DND-41 (cell line): ENCODE results near the gene TMEM255B.

Source experiments
- ATAC-seq: fragments of 200-7000 bp; cut with Tn5 transposase; 3 replicates; pipeline ENCODE4 v1.9.1; 2021; ENCODE audit warnings: low read depth; ENCODE audit not compliant: insufficient read depth
- DNase-seq: peaks from one replicate; pipeline ENCODE4 v3.0.0-alpha.2; 2020
- H2AFZ ChIP-seq: 2 replicates; pipeline ENCODE4 v1.6.0; 2012; ENCODE audit warnings: low read depth, low read length
- H3K27ac ChIP-seq: 2 replicates; pipeline ENCODE4 v1.5.1; 2012; ENCODE audit warnings: low read length, inconsistent platforms
- H3K27me3 ChIP-seq: fragments of 200-600 bp; sonication (generic); 2 replicates; pipeline ENCODE4 v1.6.0; 2012; ENCODE audit warnings: low read length, mild to moderate bottlenecking, inconsistent platforms; ENCODE audit not compliant: insufficient read depth, poor library complexity
- H3K36me3 ChIP-seq: 2 replicates; pipeline ENCODE4 v1.5.1; 2012; ENCODE audit warnings: low read length, inconsistent platforms; ENCODE audit not compliant: insufficient read depth
- H3K4me1 ChIP-seq: 2 replicates; pipeline ENCODE4 v1.5.1; 2012; ENCODE audit warnings: mild to moderate bottlenecking, low read length; ENCODE audit not compliant: insufficient read depth
- H3K4me2 ChIP-seq: 2 replicates; pipeline ENCODE4 v1.6.0; 2012; ENCODE audit warnings: mild to moderate bottlenecking, moderate library complexity, low read length, inconsistent platforms; ENCODE audit not compliant: insufficient read depth
- H3K4me3 ChIP-seq, 2 experiments: fragments of 200-600 bp in 1 of 2; shearing (Covaris generic) in 1 of 2; 2 replicates each; pipeline ENCODE4 v1.5.1; 2012 to 2016; ENCODE audit warnings: inconsistent platforms in 2 of 2, low read length in 2 of 2, mild to moderate bottlenecking in 2 of 2, low read depth in 1 of 2, moderate library complexity in 1 of 2
- H3K79me2 ChIP-seq: 2 replicates; pipeline ENCODE4 v1.6.0; 2012; ENCODE audit warnings: low read length, inconsistent platforms; ENCODE audit not compliant: insufficient read depth
- H3K9ac ChIP-seq: 2 replicates; pipeline ENCODE4 v1.6.0; 2012; ENCODE audit warnings: low read depth, mild to moderate bottlenecking, inconsistent platforms, low read length, moderate library complexity
- H3K9me3 ChIP-seq: 2 replicates; pipeline ENCODE4 v1.5.1; 2012; ENCODE audit warnings: low read length, moderate library complexity, mild to moderate bottlenecking, inconsistent platforms; ENCODE audit not compliant: insufficient read depth, severe bottlenecking
- H4K20me1 ChIP-seq: 2 replicates; pipeline ENCODE4 v1.6.0; 2012; ENCODE audit warnings: low read length; ENCODE audit not compliant: insufficient read depth
- CTCF ChIP-seq: IDR thresholded peaks from 2 replicates; pipeline ENCODE4 v1.5.1; 2012; ENCODE audit warnings: borderline replicate concordance, low read length, moderate library complexity, mild to moderate bottlenecking; ENCODE audit not compliant: poor library complexity, severe bottlenecking; ENCODE audit errors: extremely low read depth
- EZH2 ChIP-seq: IDR thresholded peaks from 3 replicates; pipeline ENCODE4 v1.6.1; 2012; ENCODE audit warnings: borderline replicate concordance, low read depth, mild to moderate bottlenecking, moderate library complexity, low read length, inconsistent platforms; ENCODE audit not compliant: severe bottlenecking

The TMEM255B gene

GRCh38 chr13:113762075-113762474 is 3.0 kb downstream of the TMEM255B start:
- no peaks in the 10 kb centered on the region for H3K9me3 ChIP-seq
- DNase-seq = no peak
- no peaks in the 10 kb centered on the region; the same call in none of the 2 replicates for H4K20me1 ChIP-seq
- H3K36me3 ChIP-seq = no peaks in the 10 kb centered on the region
- H3K9ac ChIP-seq = no peak overlapping the region
- no peak overlapping the region for H3K4me2 ChIP-seq
- peaks cover 37% of the 10 kb centered on the region for H3K27me3 ChIP-seq
- no peak overlapping the region for H2AFZ ChIP-seq
- peaks cover 6% of the 10 kb centered on the region for H3K4me1 ChIP-seq
- ATAC-seq = no peak
- TF ChIP-seq CTCF (no peak), EZH2 (no peak)
- no peak overlapping the region for H3K27ac ChIP-seq
- no peaks in the 10 kb centered on the region for H3K79me2 ChIP-seq
- no peak overlapping the region for H3K4me3 ChIP-seq

GRCh38 chr13:113762538-113762937 is 3.5 kb downstream of the TMEM255B start:
- no peaks in the 10 kb centered on the region for H3K79me2 ChIP-seq
- H3K27me3 ChIP-seq = peaks cover 37% of the 10 kb centered on the region
- no peak overlapping the region for H3K4me2 ChIP-seq
- TF ChIP-seq EZH2 = no peak
- no peak for TF ChIP-seq CTCF
- H3K9ac ChIP-seq = no peak overlapping the region
- no peaks in the 10 kb centered on the region for H3K9me3 ChIP-seq
- no peak for DNase-seq
- peaks cover 6% of the 10 kb centered on the region for H3K4me1 ChIP-seq
- no peak overlapping the region for H3K4me3 ChIP-seq
- no peak for ATAC-seq
- no peaks in the 10 kb centered on the region; the same call in none of the 2 replicates for H4K20me1 ChIP-seq
- no peaks in the 10 kb centered on the region for H3K36me3 ChIP-seq
- H2AFZ ChIP-seq = no peak overlapping the region
- no peak overlapping the region for H3K27ac ChIP-seq

- TF ChIP-seq CTCF (no peak), EZH2 (no peak)
- Histone ChIP-seq H3K9me3 (no peaks in the 10 kb centered on the region), H3K4me2 (no peak overlapping the region), H4K20me1 (no peaks in the 10 kb centered on the region; the same call in none of the 2 replicates), H3K27me3 (peaks cover 31% of the 10 kb centered on the region), H3K27ac (no peak overlapping the region), H3K9ac (no peak overlapping the region), H3K4me1 (peaks cover 6% of the 10 kb centered on the region), H3K4me3 (no peak overlapping the region), H3K36me3 (no peaks in the 10 kb centered on the region), H2AFZ (no peak overlapping the region), H3K79me2 (no peaks in the 10 kb centered on the region)
- no peak for DNase-seq
- no peak for ATAC-seq
Measured at GRCh38 chr13:113763254-113763653, 4.2 kb downstream of the TMEM255B start.
